SH-SY5Y (cell line): Measurements from ENCODE around the gene HIVEP3.

ENCODE experiments used
- GATA2 ChIP-seq: IDR thresholded peaks from 2 replicates; pipeline ENCODE4 v1.6.1; 2011; ENCODE audit warnings: mild to moderate bottlenecking, low read depth, low read length
- GATA3 ChIP-seq: IDR thresholded peaks from 2 replicates; pipeline ENCODE4 v1.6.1; 2011; ENCODE audit warnings: low read depth, mild to moderate bottlenecking, low read length, moderate library complexity

DNA sequence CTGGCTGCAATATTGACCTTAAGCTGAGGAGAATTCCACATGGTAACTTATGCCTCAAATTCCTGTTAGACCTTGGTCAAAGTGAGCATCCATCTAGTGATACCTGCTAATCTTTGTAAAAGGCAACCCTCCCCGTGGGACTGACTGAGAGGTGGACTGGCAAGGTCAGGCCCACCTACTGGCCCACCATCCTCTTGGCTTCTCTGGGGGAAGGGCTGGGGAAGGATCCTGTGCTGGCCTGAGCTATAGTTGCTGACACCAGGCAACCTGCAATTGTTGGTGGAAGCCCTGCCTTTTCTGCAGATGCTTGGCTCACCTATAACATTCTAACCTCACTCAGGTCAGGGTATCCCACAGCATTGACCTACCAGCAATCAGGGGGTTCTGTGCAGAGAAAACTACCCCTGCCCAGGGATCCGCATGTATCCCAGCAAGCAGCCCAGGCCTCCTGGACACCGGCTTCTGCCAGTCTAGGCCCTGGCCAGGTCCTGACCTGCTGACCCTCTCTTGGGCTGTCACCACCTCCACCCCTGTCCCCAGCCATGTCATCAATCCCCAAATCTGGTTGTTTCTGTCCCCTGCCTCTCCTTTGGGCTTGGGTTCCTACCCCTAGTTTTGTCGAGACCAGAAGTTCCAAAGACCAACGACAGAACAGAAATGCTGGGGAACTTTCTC lies 326.1 kb downstream of the HIVEP3 start:
- TF ChIP-seq GATA2: no peak
- TF ChIP-seq GATA3: no peak
